ENCODE results near the gene GALNS.

DNA sequence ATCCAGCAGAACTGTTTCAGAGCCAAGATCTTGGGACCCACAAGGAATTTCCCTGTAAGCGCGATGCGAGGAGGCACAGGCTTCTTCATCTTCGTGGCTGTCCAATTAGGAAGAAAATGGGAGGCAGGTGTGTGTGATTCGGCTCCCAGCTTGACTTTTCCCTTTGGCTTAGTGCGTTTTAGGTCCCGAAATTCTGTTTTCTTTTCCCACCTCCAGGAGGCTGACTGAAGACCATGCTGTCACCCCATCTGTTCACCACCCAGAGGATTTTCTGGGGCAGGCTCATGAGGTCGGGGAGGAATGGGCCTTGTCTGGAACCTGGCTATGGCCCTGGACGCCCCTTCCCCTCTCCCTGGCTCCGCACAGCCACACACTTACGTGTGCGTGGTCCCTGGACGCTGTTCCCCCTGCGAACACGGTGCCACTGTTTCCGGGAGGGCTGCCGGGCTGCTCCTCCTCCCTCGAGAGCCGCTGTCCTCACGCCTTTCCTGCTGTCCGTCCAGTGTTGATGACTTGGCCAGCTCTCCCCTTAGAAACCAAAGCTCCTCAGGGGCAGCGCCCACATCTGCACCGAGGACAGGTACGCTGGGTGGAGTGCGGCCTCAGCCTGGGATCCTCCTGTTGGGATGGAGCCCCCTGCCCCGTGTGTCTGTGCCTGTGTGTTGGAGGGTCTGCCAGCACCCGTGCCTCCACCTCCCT, 12.4 kb upstream of the GALNS start:
- no peak for TF ChIP-seq CTCF (conservative IDR thresholded peaks at IDR 0.05)
- TF ChIP-seq EZH2 (IDR thresholded peaks at IDR 0.05; ENCODE audit: low read depth): no peak
